Neural cell (in vitro differentiated cells): ENCODE data around the gene TNRC6C. TPM values are rescaled to one million over a fixed set of nuclear protein-coding genes. Genes with fewer than 3 reads are reported as not detected.

Experiments
- H2AFZ ChIP-seq: fragments of 200-600, 300-800 bp; sonication (generic), shearing (Covaris generic); 2 replicates; pipeline ENCODE4 v1.6.0; 2014; ENCODE audit warnings: low read depth, mild to moderate bottlenecking, antibody characterized with exemption, low read length, moderate library complexity
- H3F3A ChIP-seq: fragments of 200-600 bp; shearing (Covaris generic); 2 replicates; pipeline ENCODE4 v1.6.1; 2016; ENCODE audit warnings: mild to moderate bottlenecking, moderate library complexity, mixed read lengths, antibody characterized with exemption, low read length; ENCODE audit not compliant: insufficient read depth, poor library complexity, severe bottlenecking
- H3K27ac ChIP-seq: fragments of 200-600, 300-800 bp; sonication (generic), shearing (Covaris generic); 2 replicates; pipeline ENCODE4 v1.5.1; 2014; ENCODE audit warnings: mild to moderate bottlenecking, low read length, moderate library complexity
- H3K27me3 ChIP-seq: fragments of 300-800, 200-600 bp; sonication (generic), shearing (Covaris generic); 2 replicates; pipeline ENCODE4 v1.6.0; 2014; ENCODE audit warnings: mild to moderate bottlenecking, low read depth, low read length, moderate library complexity; ENCODE audit not compliant: insufficient read depth
- H3K36me3 ChIP-seq: fragments of 300-800, 200-600 bp; sonication (generic), shearing (Covaris generic); 2 replicates; pipeline ENCODE4 v1.5.1; 2014; ENCODE audit warnings: mild to moderate bottlenecking, antibody characterized with exemption, low read length, moderate library complexity; ENCODE audit not compliant: insufficient read depth
- H3K4me2 ChIP-seq: fragments of 300-800, 200-600 bp; sonication (generic), shearing (Covaris generic); 2 replicates; pipeline ENCODE4 v1.6.0; 2014; ENCODE audit warnings: mild to moderate bottlenecking, low read length
- H3K4me3 ChIP-seq: fragments of 300-800, 200-600 bp; sonication (generic), shearing (Covaris generic); 2 replicates; pipeline ENCODE4 v1.5.1; 2014; ENCODE audit warnings: mild to moderate bottlenecking, low read length, moderate library complexity
- H3K79me2 ChIP-seq: fragments of 200-600 bp; shearing (Covaris generic); replicated peaks from 2 replicates; pipeline ENCODE4 v1.6.0; 2014; ENCODE audit warnings: mild to moderate bottlenecking, low read length, moderate library complexity; ENCODE audit not compliant: insufficient read depth
- H3K9ac ChIP-seq: fragments of 300-800, 200-600 bp; sonication (generic), shearing (Covaris generic); 2 replicates; pipeline ENCODE4 v1.6.1; 2016; ENCODE audit warnings: mild to moderate bottlenecking, low read length, mixed read lengths
- H3K9me2 ChIP-seq: fragments of 200-600 bp; shearing (Covaris generic); 2 replicates; pipeline ENCODE4 v1.6.1; 2016; ENCODE audit warnings: mild to moderate bottlenecking, low read length, mixed read lengths; ENCODE audit not compliant: insufficient read depth
- H3K9me3 ChIP-seq: fragments of 200-600, 300-800 bp; sonication (generic), shearing (Covaris generic); 2 replicates; pipeline ENCODE4 v1.6.1; 2016; ENCODE audit warnings: mild to moderate bottlenecking, mixed run types, low read length, moderate library complexity, mixed read lengths
- H4K20me1 ChIP-seq: fragments of 200-600 bp; shearing (Covaris generic); 2 replicates; pipeline ENCODE4 v1.6.1; 2016; ENCODE audit warnings: mild to moderate bottlenecking, mixed run types; ENCODE audit not compliant: insufficient read depth
- CTCF ChIP-seq: fragments of 450-650 bp; IDR thresholded peaks from 2 replicates; pipeline ENCODE4 v1.5.1; 2014; ENCODE audit warnings: antibody characterized with exemption, mild to moderate bottlenecking, moderate library complexity; ENCODE audit not compliant: poor library complexity, severe bottlenecking
- EP300 ChIP-seq: fragments of 450-650 bp; conservative IDR thresholded peaks from 2 replicates; pipeline ENCODE4 v1.6.1; 2014; ENCODE audit warnings: antibody characterized with exemption, mild to moderate bottlenecking, moderate library complexity; ENCODE audit not compliant: poor library complexity, severe bottlenecking
- EZH2 ChIP-seq: fragments of 200-600, 300-800 bp; shearing (Covaris generic), sonication (generic); IDR thresholded peaks from 2 replicates; pipeline ENCODE4 v1.6.1; 2014; ENCODE audit warnings: antibody characterized with exemption, low read length, borderline replicate concordance, mild to moderate bottlenecking; ENCODE audit not compliant: insufficient read depth, poor library complexity, severe bottlenecking
- MXI1 ChIP-seq: fragments of 450-650 bp; conservative IDR thresholded peaks from 2 replicates; pipeline ENCODE4 v1.6.1; 2014; ENCODE audit warnings: antibody characterized with exemption, mild to moderate bottlenecking; ENCODE audit not compliant: poor library complexity, severe bottlenecking
- POLR2AphosphoS5 ChIP-seq: IDR thresholded peaks from 2 replicates; pipeline ENCODE4 v1.6.1; 2012
- RAD21 ChIP-seq: fragments of 450-650 bp; conservative IDR thresholded peaks from 2 replicates; pipeline ENCODE4 v1.6.1; 2014; ENCODE audit warnings: antibody characterized with exemption, mild to moderate bottlenecking, moderate library complexity
- REST ChIP-seq: IDR thresholded peaks from 2 replicates; pipeline ENCODE4 v1.6.1; 2012; ENCODE audit warnings: borderline replicate concordance
- SMC3 ChIP-seq: fragments of 450-650 bp; conservative IDR thresholded peaks from 2 replicates; pipeline ENCODE4 v1.6.1; 2014; ENCODE audit warnings: antibody characterized with exemption, mild to moderate bottlenecking, moderate library complexity; ENCODE audit not compliant: poor library complexity
- TAF1 ChIP-seq: IDR thresholded peaks from 2 replicates; pipeline ENCODE4 v1.6.1; 2012; ENCODE audit warnings: low read depth
- polyA plus RNA-seq: library from polyadenylated mRNA; depleted of rRNA; stranded (reverse); fragments of >200 nt; gene quantifications from 2 replicates; pipeline ENCODE4 v1.2.3, GENCODE V29; 2014

Gene TNRC6C
- polyA plus RNA-seq, 1 donor from 2014 or later = 15.4 TPM

GRCh38 chr17:78006338-78006737, 47.8 kb downstream of the TNRC6C start:
- H3K4me2 ChIP-seq = no peak overlapping the region
- H3K9me2 ChIP-seq = no peaks in the 10 kb centered on the region
- H3K9ac ChIP-seq = no peak overlapping the region
- H3K79me2 ChIP-seq = peaks cover 31% of the 10 kb centered on the region
- no peaks in the 10 kb centered on the region for H3F3A ChIP-seq
- H4K20me1 ChIP-seq = no peaks in the 10 kb centered on the region
- H3K36me3 ChIP-seq = peaks cover 16% of the 10 kb centered on the region
- no peak overlapping the region for H2AFZ ChIP-seq
- no peaks in the 10 kb centered on the region for H3K27me3 ChIP-seq
- no peak for TF ChIP-seq POLR2AphosphoS5
- H3K9me3 ChIP-seq = no peaks in the 10 kb centered on the region
- no peak overlapping the region for H3K27ac ChIP-seq
- no peak overlapping the region for H3K4me3 ChIP-seq

- H3F3A ChIP-seq = no peaks in the 10 kb centered on the region
- no peaks in the 10 kb centered on the region for H4K20me1 ChIP-seq
- no peak overlapping the region for H3K27ac ChIP-seq
- H3K9me3 ChIP-seq = no peaks in the 10 kb centered on the region
- no peak overlapping the region for H2AFZ ChIP-seq
- no peak overlapping the region for H3K9ac ChIP-seq
- no peak overlapping the region for H3K4me2 ChIP-seq
- no peak overlapping the region for H3K4me3 ChIP-seq
- peaks cover 18% of the 10 kb centered on the region for H3K79me2 ChIP-seq
- H3K27me3 ChIP-seq = no peaks in the 10 kb centered on the region
- no peaks in the 10 kb centered on the region for H3K9me2 ChIP-seq
- H3K36me3 ChIP-seq = peaks cover 25% of the 10 kb centered on the region
- TF ChIP-seq TAF1 (no peak), EZH2 (no peak), RAD21 (no peak), MXI1 (no peak), REST (no peak), EP300 (no peak), POLR2AphosphoS5 (no peak), CTCF (no peak), SMC3 (no peak)
Observed at GRCh38 chr17:78007647-78008046, 49.1 kb downstream of the TNRC6C start.

- Histone ChIP-seq H3K36me3 (peaks cover 25% of the 10 kb centered on the region), H3F3A (no peaks in the 10 kb centered on the region), H3K4me3 (no peak overlapping the region), H3K79me2 (no peaks in the 10 kb centered on the region), H3K9me2 (no peaks in the 10 kb centered on the region), H2AFZ (no peak overlapping the region), H3K9ac (no peak overlapping the region), H3K27me3 (no peaks in the 10 kb centered on the region), H3K27ac (no peak overlapping the region), H3K9me3 (no peaks in the 10 kb centered on the region), H3K4me2 (no peak overlapping the region), H4K20me1 (no peaks in the 10 kb centered on the region)
- TF ChIP-seq POLR2AphosphoS5 = no peak
Observed at GRCh38 chr17:78010759-78011158, 52.3 kb downstream of the TNRC6C start.
